Urinary bladder (tissue), 4 donors: ENCODE results near the gene CFAP73. TPM values are rescaled to one million over a fixed set of nuclear protein-coding genes. Genes with fewer than 3 reads are reported as not detected.

Source experiments
- DNase-seq: peaks from one replicate; pipeline ENCODE4 v3.0.0-alpha.2; 2015; ENCODE audit errors: extremely low spot score
- H3K27ac ChIP-seq: one replicate; pipeline ENCODE4 v1.5.1; 2013; ENCODE audit warnings: low read depth, mild to moderate bottlenecking, moderate library complexity
- H3K36me3 ChIP-seq: one replicate; pipeline ENCODE4 v1.6.1; 2013; ENCODE audit warnings: mild to moderate bottlenecking, moderate library complexity; ENCODE audit not compliant: insufficient read depth
- H3K4me1 ChIP-seq: one replicate; pipeline ENCODE4 v1.6.1; 2013; ENCODE audit warnings: mild to moderate bottlenecking, moderate library complexity; ENCODE audit not compliant: insufficient read depth
- H3K4me3 ChIP-seq: one replicate; pipeline ENCODE4 v1.5.1; 2013; ENCODE audit warnings: low read depth, low read length
- WGBS: extraction: QIAGEN DNeasy Blood & Tissue Kit; methylation state at CpG from one replicate; pipeline ENCODE4 v1.1.7; 2013; 5-methylcytosine and 5-hydroxymethylcytosine counted together
- polyA plus RNA-seq: library from polyadenylated mRNA; stranded (reverse); fragments of 200-250 nt; gene quantifications from one replicate; pipeline ENCODE4 v1.2.3, GENCODE V29; 2013
- total RNA-seq: library from RNA; depleted of rRNA; stranded (reverse); fragments of >200 nt; gene quantifications from one replicate; pipeline ENCODE4 v1.2.3, GENCODE V29; 2014
- donor health status: healthy with polysubstance abuse.
- donor health status: healthy.

The CFAP73 gene
- total and polyA plus RNA-seq, 2 donors = 0.39 TPM; not detected in 1

- H3K36me3 ChIP-seq = peaks cover 2% of the 10 kb centered on the region
- H3K4me3 ChIP-seq = no peak overlapping the region
- no peak overlapping the region for H3K27ac ChIP-seq
- WGBS = 65% methylated on average over 12 of the region's 12 CpGs
- no peak for DNase-seq
- peaks cover 2% of the 10 kb centered on the region for H3K4me1 ChIP-seq
These were observed 5.5 kb downstream of the CFAP73 start for GRCh38 chr12:113155060-113155459.

GRCh38 chr12:113155646-113156045 is 6.1 kb downstream of the CFAP73 start:
- H3K4me1 ChIP-seq = peaks cover 2% of the 10 kb centered on the region
- peaks cover 2% of the 10 kb centered on the region for H3K36me3 ChIP-seq
- DNase-seq = no peak
- no peak overlapping the region for H3K4me3 ChIP-seq
- 49% methylated on average over 7 of the region's 7 CpGs for WGBS
- H3K27ac ChIP-seq = no peak overlapping the region

- WGBS = 87% methylated on average over 12 of the region's 12 CpGs
- H3K4me1 ChIP-seq = peaks cover 2% of the 10 kb centered on the region
- peaks cover 2% of the 10 kb centered on the region for H3K36me3 ChIP-seq
- no peak for DNase-seq
- H3K27ac ChIP-seq = no peak overlapping the region
- H3K4me3 ChIP-seq = no peak overlapping the region
These were observed 7.8 kb downstream of the CFAP73 start for GRCh38 chr12:113157218-113157859.

GRCh38 chr12:113158439-113159203 is 9.1 kb downstream of the CFAP73 start:
- 96% methylated on average over 26 of the region's 26 CpGs for WGBS
- H3K4me3 ChIP-seq = no peak overlapping the region
- no peaks in the 10 kb centered on the region for H3K4me1 ChIP-seq
- DNase-seq = no peak
- H3K27ac ChIP-seq = no peak overlapping the region
- H3K36me3 ChIP-seq = peaks cover 6% of the 10 kb centered on the region

- Histone ChIP-seq H3K27ac (no peak overlapping the region), H3K4me1 (no peaks in the 10 kb centered on the region), H3K4me3 (no peak overlapping the region), H3K36me3 (peaks cover 6% of the 10 kb centered on the region)
- 95% methylated on average over 7 of the region's 7 CpGs for WGBS
- no peak for DNase-seq
These were observed 10.4 kb downstream of the CFAP73 start for GRCh38 chr12:113159937-113160336.

- WGBS = 71% methylated on average over 26 of the region's 26 CpGs
- no peak for DNase-seq
- Histone ChIP-seq H3K36me3 (peaks cover 6% of the 10 kb centered on the region), H3K4me3 (no peak overlapping the region), H3K4me1 (no peaks in the 10 kb centered on the region), H3K27ac (no peak overlapping the region)
These were observed 12.0 kb downstream of the CFAP73 start for GRCh38 chr12:113161415-113162016.

- Histone ChIP-seq H3K4me1 (no peaks in the 10 kb centered on the region), H3K4me3 (no peak overlapping the region), H3K27ac (no peak overlapping the region), H3K36me3 (peaks cover 6% of the 10 kb centered on the region)
- 84% methylated on average over 25 of the region's 25 CpGs for WGBS
- DNase-seq = no peak
These were observed 12.8 kb downstream of the CFAP73 start for GRCh38 chr12:113162102-113163029.

GRCh38 chr12:113163030-113163360 is 13.5 kb downstream of the CFAP73 start:
- DNase-seq = no peak
- WGBS = 94% methylated on average over 12 of the region's 12 CpGs
- peaks cover 6% of the 10 kb centered on the region for H3K36me3 ChIP-seq

GRCh38 chr12:113164014-113164413 is 14.5 kb downstream of the CFAP73 start:
- peaks cover 6% of the 10 kb centered on the region for H3K36me3 ChIP-seq
- no peak for DNase-seq
- 99% methylated on average over 13 of the region's 13 CpGs for WGBS
- no peak overlapping the region for H3K4me3 ChIP-seq
- no peaks in the 10 kb centered on the region for H3K4me1 ChIP-seq
- no peak overlapping the region for H3K27ac ChIP-seq

More at GRCh38 chr12:113163030-113163360, 13.5 kb downstream of the CFAP73 start:
- Histone ChIP-seq H3K4me3 (no peak overlapping the region), H3K4me1 (no peaks in the 10 kb centered on the region), H3K27ac (no peak overlapping the region)

- H3K27ac ChIP-seq = no peak overlapping the region
- peaks cover 7% of the 10 kb centered on the region for H3K36me3 ChIP-seq
- H3K4me3 ChIP-seq = no peak overlapping the region
- DNase-seq = no peak
- 93% methylated on average over 32 of the region's 32 CpGs for WGBS
- no peaks in the 10 kb centered on the region for H3K4me1 ChIP-seq
These were observed 16.3 kb downstream of the CFAP73 start for GRCh38 chr12:113165521-113166450.

GRCh38 chr12:113167868-113168267 is 18.3 kb downstream of the CFAP73 start:
- peaks cover 14% of the 10 kb centered on the region for H3K36me3 ChIP-seq
- H3K27ac ChIP-seq = no peak overlapping the region
- WGBS = 93% methylated on average over 10 of the region's 10 CpGs
- DNase-seq = no peak
- no peak overlapping the region for H3K4me3 ChIP-seq
- H3K4me1 ChIP-seq = no peaks in the 10 kb centered on the region

- H3K27ac ChIP-seq = no peak overlapping the region
- H3K4me3 ChIP-seq = no peak overlapping the region
- 95% methylated on average over 13 of the region's 13 CpGs for WGBS
- no peak for DNase-seq
- H3K4me1 ChIP-seq = no peaks in the 10 kb centered on the region
- peaks cover 12% of the 10 kb centered on the region for H3K36me3 ChIP-seq
These were observed 20.2 kb downstream of the CFAP73 start for GRCh38 chr12:113169697-113170096.
